Measurements from ENCODE around the gene FBRS. TPM values are rescaled to one million over a fixed set of nuclear protein-coding genes. Genes with fewer than 3 reads are reported as not detected.
A peak's percentile ranks its signal among the peaks of the same experiment; 100 is the strongest.

FBRS gene
- total and polyA plus RNA-seq, 10 of the 15 experiments (the other 5 are each of a cell fraction or from before 2014, with no cell fraction given) = 0.45 to 87.6 (median 14.6) TPM

DNA sequence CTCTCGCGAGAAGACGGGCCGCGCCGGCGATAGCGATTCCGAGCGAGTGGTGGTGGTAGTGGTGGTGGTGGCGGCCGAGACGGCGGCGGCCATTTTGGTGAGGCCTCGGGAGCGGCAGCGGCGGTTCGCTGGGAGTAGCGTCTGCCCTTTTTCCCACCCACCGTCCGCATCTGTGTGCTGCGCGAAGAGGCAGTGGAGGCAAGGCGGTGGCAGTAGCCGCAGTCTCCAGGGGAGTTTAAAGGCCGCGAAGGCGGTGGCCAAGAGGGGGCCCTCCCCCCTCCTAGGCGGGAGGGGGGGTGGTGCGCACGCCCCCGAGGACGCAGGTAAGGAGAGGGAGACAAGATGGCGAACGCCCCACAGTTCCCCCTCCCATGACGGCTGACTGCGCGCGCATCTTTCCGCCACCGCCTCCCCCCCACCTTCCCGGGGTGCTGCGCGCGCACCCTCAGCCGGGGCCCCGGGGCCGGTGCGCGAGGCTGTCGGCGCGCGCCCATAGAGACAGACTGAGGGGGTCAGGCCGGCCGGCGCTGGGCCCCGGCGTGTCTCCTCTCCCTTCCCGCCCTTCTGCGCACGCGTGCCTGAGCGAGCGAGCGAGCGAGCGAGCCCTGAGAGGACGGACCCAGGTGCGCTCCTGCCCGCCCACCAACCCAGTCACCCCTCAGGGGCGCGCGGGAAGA lies 40.0 kb downstream of the FBRS start (continued):
- TF ChIP-seq, protein P1, sequence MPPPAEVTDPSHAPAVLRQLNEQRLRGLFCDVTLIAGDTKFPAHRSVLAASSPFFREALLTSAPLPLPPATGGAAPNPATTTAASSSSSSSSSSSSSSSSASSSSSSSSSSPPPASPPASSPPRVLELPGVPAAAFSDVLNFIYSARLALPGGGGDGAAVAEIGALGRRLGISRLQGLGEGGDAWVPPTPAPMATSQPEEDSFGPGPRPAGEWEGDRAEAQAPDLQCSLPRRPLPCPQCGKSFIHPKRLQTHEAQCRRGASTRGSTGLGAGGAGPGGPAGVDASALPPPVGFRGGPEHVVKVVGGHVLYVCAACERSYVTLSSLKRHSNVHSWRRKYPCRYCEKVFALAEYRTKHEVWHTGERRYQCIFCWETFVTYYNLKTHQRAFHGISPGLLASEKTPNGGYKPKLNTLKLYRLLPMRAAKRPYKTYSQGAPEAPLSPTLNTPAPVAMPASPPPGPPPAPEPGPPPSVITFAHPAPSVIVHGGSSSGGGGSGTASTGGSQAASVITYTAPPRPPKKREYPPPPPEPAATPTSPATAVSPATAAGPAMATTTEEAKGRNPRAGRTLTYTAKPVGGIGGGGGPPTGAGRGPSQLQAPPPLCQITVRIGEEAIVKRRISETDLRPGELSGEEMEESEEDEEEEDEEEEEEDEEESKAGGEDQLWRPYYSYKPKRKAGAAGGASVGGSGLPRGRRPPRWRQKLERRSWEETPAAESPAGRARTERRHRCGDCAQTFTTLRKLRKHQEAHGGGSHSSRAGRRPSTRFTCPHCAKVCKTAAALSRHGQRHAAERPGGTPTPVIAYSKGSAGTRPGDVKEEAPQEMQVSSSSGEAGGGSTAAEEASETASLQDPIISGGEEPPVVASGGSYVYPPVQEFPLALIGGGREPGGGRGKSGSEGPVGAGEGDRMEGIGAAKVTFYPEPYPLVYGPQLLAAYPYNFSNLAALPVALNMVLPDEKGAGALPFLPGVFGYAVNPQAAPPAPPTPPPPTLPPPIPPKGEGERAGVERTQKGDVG (CRISPR knock-in tag; IDR thresholded peaks at IDR 0.05) = no peak
- TF ChIP-seq, protein P2, sequence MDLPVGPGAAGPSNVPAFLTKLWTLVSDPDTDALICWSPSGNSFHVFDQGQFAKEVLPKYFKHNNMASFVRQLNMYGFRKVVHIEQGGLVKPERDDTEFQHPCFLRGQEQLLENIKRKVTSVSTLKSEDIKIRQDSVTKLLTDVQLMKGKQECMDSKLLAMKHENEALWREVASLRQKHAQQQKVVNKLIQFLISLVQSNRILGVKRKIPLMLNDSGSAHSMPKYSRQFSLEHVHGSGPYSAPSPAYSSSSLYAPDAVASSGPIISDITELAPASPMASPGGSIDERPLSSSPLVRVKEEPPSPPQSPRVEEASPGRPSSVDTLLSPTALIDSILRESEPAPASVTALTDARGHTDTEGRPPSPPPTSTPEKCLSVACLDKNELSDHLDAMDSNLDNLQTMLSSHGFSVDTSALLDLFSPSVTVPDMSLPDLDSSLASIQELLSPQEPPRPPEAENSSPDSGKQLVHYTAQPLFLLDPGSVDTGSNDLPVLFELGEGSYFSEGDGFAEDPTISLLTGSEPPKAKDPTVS (IDR thresholded peaks at IDR 0.05; ENCODE audit: low read depth, low read length) = no peak
- TF ChIP-seq CHD1 (IDR thresholded peaks at IDR 0.05; ENCODE audit: low read depth, low read length) = peak; percentile 91; the same call in 1 of the 2 replicates
- TF ChIP-seq BCL11A (IDR thresholded peaks at IDR 0.05; ENCODE audit: low read depth, low read length) = no peak
- no peak for TF ChIP-seq WRNIP1 (IDR thresholded peaks at IDR 0.05; ENCODE audit: borderline replicate concordance, low read depth, low read length)
- TF ChIP-seq, protein P3, sequence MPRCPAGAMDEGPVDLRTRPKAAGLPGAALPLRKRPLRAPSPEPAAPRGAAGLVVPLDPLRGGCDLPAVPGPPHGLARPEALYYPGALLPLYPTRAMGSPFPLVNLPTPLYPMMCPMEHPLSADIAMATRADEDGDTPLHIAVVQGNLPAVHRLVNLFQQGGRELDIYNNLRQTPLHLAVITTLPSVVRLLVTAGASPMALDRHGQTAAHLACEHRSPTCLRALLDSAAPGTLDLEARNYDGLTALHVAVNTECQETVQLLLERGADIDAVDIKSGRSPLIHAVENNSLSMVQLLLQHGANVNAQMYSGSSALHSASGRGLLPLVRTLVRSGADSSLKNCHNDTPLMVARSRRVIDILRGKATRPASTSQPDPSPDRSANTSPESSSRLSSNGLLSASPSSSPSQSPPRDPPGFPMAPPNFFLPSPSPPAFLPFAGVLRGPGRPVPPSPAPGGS (IDR thresholded peaks at IDR 0.05; ENCODE audit: borderline replicate concordance, insufficient read depth, low read depth, low read length, poor library complexity, severe bottlenecking) = no peak
- no peak for TF ChIP-seq STAT3 (IDR thresholded peaks at IDR 0.05; ENCODE audit: low read depth, low read length)
- TF ChIP-seq FOXM1 (IDR thresholded peaks at IDR 0.05; ENCODE audit: low read depth, low read length) = no peak
- TF ChIP-seq KLF5 (IDR thresholded peaks at IDR 0.05; ENCODE audit: partially characterized antibody) = no peak
- TF ChIP-seq ESRRA (IDR thresholded peaks at IDR 0.05; ENCODE audit: low read length) = no peak
- peak; percentile 82 for TF ChIP-seq DPF2 (IDR thresholded peaks at IDR 0.05)
- TF ChIP-seq SIX5 (IDR thresholded peaks at IDR 0.05; ENCODE audit: low read depth, low read length, severe bottlenecking) = no peak
- peak; percentile 97 for TF ChIP-seq YY1 (IDR thresholded peaks at IDR 0.05; ENCODE audit: low read depth, low read length)
- TF ChIP-seq EED (IDR thresholded peaks at IDR 0.05; ENCODE audit: low read depth) = no peak
- no peak for TF ChIP-seq RBBP5 (conservative IDR thresholded peaks at IDR 0.05)
- TF ChIP-seq, protein P4, sequence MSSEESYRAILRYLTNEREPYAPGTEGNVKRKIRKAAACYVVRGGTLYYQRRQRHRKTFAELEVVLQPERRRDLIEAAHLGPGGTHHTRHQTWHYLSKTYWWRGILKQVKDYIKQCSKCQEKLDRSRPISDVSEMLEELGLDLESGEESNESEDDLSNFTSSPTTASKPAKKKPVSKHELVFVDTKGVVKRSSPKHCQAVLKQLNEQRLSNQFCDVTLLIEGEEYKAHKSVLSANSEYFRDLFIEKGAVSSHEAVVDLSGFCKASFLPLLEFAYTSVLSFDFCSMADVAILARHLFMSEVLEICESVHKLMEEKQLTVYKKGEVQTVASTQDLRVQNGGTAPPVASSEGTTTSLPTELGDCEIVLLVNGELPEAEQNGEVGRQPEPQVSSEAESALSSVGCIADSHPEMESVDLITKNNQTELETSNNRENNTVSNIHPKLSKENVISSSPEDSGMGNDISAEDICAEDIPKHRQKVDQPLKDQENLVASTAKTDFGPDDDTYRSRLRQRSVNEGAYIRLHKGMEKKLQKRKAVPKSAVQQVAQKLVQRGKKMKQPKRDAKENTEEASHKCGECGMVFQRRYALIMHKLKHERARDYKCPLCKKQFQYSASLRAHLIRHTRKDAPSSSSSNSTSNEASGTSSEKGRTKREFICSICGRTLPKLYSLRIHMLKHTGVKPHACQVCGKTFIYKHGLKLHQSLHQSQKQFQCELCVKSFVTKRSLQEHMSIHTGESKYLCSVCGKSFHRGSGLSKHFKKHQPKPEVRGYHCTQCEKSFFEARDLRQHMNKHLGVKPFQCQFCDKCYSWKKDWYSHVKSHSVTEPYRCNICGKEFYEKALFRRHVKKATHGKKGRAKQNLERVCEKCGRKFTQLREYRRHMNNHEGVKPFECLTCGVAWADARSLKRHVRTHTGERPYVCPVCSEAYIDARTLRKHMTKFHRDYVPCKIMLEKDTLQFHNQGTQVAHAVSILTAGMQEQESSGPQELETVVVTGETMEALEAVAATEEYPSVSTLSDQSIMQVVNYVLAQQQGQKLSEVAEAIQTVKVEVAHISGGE (CRISPR knock-in tag; IDR thresholded peaks at IDR 0.05) = 0 out of 2 replicates have a peak, but pooled peaks have one; percentile 2
- peak in 1 of 2 experiments; percentile 57; a peak in 1 of 4 replicates for TF ChIP-seq EP300 (IDR thresholded peaks at IDR 0.05; ENCODE audit: borderline replicate concordance in 1 of 2, control insufficient read depth in 1 of 2, low read depth in 2 of 2, low read length in 2 of 2)
- TF ChIP-seq SMAD5 (IDR thresholded peaks at IDR 0.05; ENCODE audit: low read depth) = peak; percentile 65; the same call in 1 of the 2 replicates
- TF ChIP-seq IRF4 (IDR thresholded peaks at IDR 0.05; ENCODE audit: low read depth, low read length) = no peak
- TF ChIP-seq, protein P5, sequence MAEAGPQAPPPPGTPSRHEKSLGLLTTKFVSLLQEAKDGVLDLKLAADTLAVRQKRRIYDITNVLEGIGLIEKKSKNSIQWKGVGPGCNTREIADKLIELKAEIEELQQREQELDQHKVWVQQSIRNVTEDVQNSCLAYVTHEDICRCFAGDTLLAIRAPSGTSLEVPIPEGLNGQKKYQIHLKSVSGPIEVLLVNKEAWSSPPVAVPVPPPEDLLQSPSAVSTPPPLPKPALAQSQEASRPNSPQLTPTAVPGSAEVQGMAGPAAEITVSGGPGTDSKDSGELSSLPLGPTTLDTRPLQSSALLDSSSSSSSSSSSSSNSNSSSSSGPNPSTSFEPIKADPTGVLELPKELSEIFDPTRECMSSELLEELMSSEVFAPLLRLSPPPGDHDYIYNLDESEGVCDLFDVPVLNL (IDR thresholded peaks at IDR 0.05; ENCODE audit: low read depth, low read length) = no peak
